ENCODE measurements around the gene FARS2. TPM values are rescaled to one million over a fixed set of nuclear protein-coding genes. Genes with fewer than 3 reads are reported as not detected.
A peak's percentile ranks its signal among the peaks of the same experiment; 100 is the strongest.

The FARS2 gene
- total and polyA plus RNA-seq, 2 donors (not counting 1 experiment from before 2014, with no cell fraction given), result 11.0 to 18.5 TPM

GRCh38 chr6:5379647-5380242, 118.4 kb downstream of the FARS2 start:
- H4K20me1 ChIP-seq (ENCODE audit: control insufficient read depth, extremely low read depth, insufficient read depth, low read length), result no peaks in the 10 kb centered on the region
- H3K4me2 ChIP-seq (ENCODE audit: extremely low read depth, insufficient read depth, low read length), result no peak overlapping the region
- H3K9ac ChIP-seq (ENCODE audit: insufficient read depth, low read length), result no peak overlapping the region
- TF ChIP-seq CTCF (conservative IDR thresholded peaks at IDR 0.05 in 1 of 2, IDR thresholded peaks at IDR 0.05 in 1 of 2; ENCODE audit: low read depth in 1 of 2, low read length in 2 of 2) (peak; percentile 51 to 81), EZH2 (IDR thresholded peaks at IDR 0.05; ENCODE audit: low read length, missing control alignments) (no peak)
- no peak overlapping the region for H3K27ac ChIP-seq (ENCODE audit: insufficient read depth, low read length)
- no peaks in the 10 kb centered on the region for H3K9me3 ChIP-seq (ENCODE audit: control insufficient read depth, insufficient read depth, low read depth, low read length)
- DNase-seq (ENCODE audit: low read depth in 2 of 2), result peak in 1 of 2 donors; percentile 60
- H3K4me1 ChIP-seq (ENCODE audit: control insufficient read depth, extremely low read depth, insufficient read depth, low read length), result no peaks in the 10 kb centered on the region
- no peak overlapping the region for H2AFZ ChIP-seq (ENCODE audit: low read length)
- H3K4me3 ChIP-seq (replicated peaks in 1 of 4; ENCODE audit: control extremely low read depth in 1 of 4, insufficient read depth in 1 of 4, low read depth in 3 of 4, low read length in 4 of 4), result no peak overlapping the region
- H3K79me2 ChIP-seq (ENCODE audit: control insufficient read depth, insufficient read depth, low read length), result no peaks in the 10 kb centered on the region
- H3K36me3 ChIP-seq (ENCODE audit: control insufficient read depth, insufficient read depth, low read length), result no peaks in the 10 kb centered on the region
- no peaks in the 10 kb centered on the region for H3K27me3 ChIP-seq (ENCODE audit: control insufficient read depth, insufficient read depth, low read length)

- H3K4me2 ChIP-seq (ENCODE audit: extremely low read depth, insufficient read depth, low read length), result no peak overlapping the region
- H3K36me3 ChIP-seq (ENCODE audit: control insufficient read depth, insufficient read depth, low read length), result no peaks in the 10 kb centered on the region
- no peak overlapping the region for H3K27ac ChIP-seq (ENCODE audit: insufficient read depth, low read length)
- no peaks in the 10 kb centered on the region for H3K79me2 ChIP-seq (ENCODE audit: control insufficient read depth, insufficient read depth, low read length)
- no peaks in the 10 kb centered on the region for H3K4me1 ChIP-seq (ENCODE audit: control insufficient read depth, extremely low read depth, insufficient read depth, low read length)
- no peak overlapping the region for H3K9ac ChIP-seq (ENCODE audit: insufficient read depth, low read length)
- TF ChIP-seq CTCF (conservative IDR thresholded peaks at IDR 0.05 in 1 of 2, IDR thresholded peaks at IDR 0.05 in 1 of 2; ENCODE audit: low read depth in 1 of 2, low read length in 2 of 2) (no peak), EZH2 (IDR thresholded peaks at IDR 0.05; ENCODE audit: low read length, missing control alignments) (no peak)
- H3K9me3 ChIP-seq (ENCODE audit: control insufficient read depth, insufficient read depth, low read depth, low read length), result no peaks in the 10 kb centered on the region
- no peaks in the 10 kb centered on the region for H3K27me3 ChIP-seq (ENCODE audit: control insufficient read depth, insufficient read depth, low read length)
- H4K20me1 ChIP-seq (ENCODE audit: control insufficient read depth, extremely low read depth, insufficient read depth, low read length), result no peaks in the 10 kb centered on the region
- H3K4me3 ChIP-seq (replicated peaks in 1 of 4; ENCODE audit: control extremely low read depth in 1 of 4, insufficient read depth in 1 of 4, low read depth in 3 of 4, low read length in 4 of 4), result no peak overlapping the region
- DNase-seq (ENCODE audit: low read depth in 2 of 2), result no peak
- no peak overlapping the region for H2AFZ ChIP-seq (ENCODE audit: low read length)
Observed at GRCh38 chr6:5383856-5384255, 122.5 kb downstream of the FARS2 start.

- Histone ChIP-seq H4K20me1 (ENCODE audit: control insufficient read depth, extremely low read depth, insufficient read depth, low read length) (no peaks in the 10 kb centered on the region), H3K27ac (ENCODE audit: insufficient read depth, low read length) (no peak overlapping the region), H3K4me3 (replicated peaks in 1 of 4; ENCODE audit: control extremely low read depth in 1 of 4, insufficient read depth in 1 of 4, low read depth in 3 of 4, low read length in 4 of 4) (no peak overlapping the region), H3K27me3 (ENCODE audit: control insufficient read depth, insufficient read depth, low read length) (no peaks in the 10 kb centered on the region), H3K4me1 (ENCODE audit: control insufficient read depth, extremely low read depth, insufficient read depth, low read length) (no peaks in the 10 kb centered on the region), H3K79me2 (ENCODE audit: control insufficient read depth, insufficient read depth, low read length) (no peaks in the 10 kb centered on the region), H3K4me2 (ENCODE audit: extremely low read depth, insufficient read depth, low read length) (no peak overlapping the region), H3K36me3 (ENCODE audit: control insufficient read depth, insufficient read depth, low read length) (no peaks in the 10 kb centered on the region), H3K9ac (ENCODE audit: insufficient read depth, low read length) (no peak overlapping the region), H2AFZ (ENCODE audit: low read length) (no peak overlapping the region), H3K9me3 (ENCODE audit: control insufficient read depth, insufficient read depth, low read depth, low read length) (no peaks in the 10 kb centered on the region)
- TF ChIP-seq EZH2 (IDR thresholded peaks at IDR 0.05; ENCODE audit: low read length, missing control alignments) (no peak), CTCF (conservative IDR thresholded peaks at IDR 0.05 in 1 of 2, IDR thresholded peaks at IDR 0.05 in 1 of 2; ENCODE audit: low read depth in 1 of 2, low read length in 2 of 2) (no peak)
- DNase-seq (ENCODE audit: low read depth in 2 of 2), result no peak
Observed at GRCh38 chr6:5384276-5384675, 123.0 kb downstream of the FARS2 start.

Data from fibroblast of lung (primary cell).